H1 (cell line): Measurements from ENCODE around the gene STARD9. TPM values are rescaled to one million over a fixed set of nuclear protein-coding genes. Genes with fewer than 3 reads are reported as not detected.
A peak's percentile ranks its signal among the peaks of the same experiment; 100 is the strongest.

Experiments
- EP300 ChIP-seq, 2 experiments: IDR thresholded peaks; 1 replicate in 1 of 2; 2 replicates in 1 of 2; pipeline ENCODE4 v1.6.1; 2011 to 2012; ENCODE audit warnings: low read depth in 2 of 2, low read length in 2 of 2, mild to moderate bottlenecking in 2 of 2, borderline replicate concordance in 1 of 2, inconsistent platforms in 1 of 2, moderate library complexity in 1 of 2
- MAX ChIP-seq: IDR thresholded peaks from 2 replicates; pipeline ENCODE4 v1.6.1; 2012; ENCODE audit warnings: inconsistent platforms
- polyA plus RNA-seq, 7 experiments: library from polyadenylated mRNA; depleted of rRNA in 3 of 7; stranded (reverse) in 5 of 7; unstranded in 2 of 7; fragments of >200 nt in 5 of 7; fragments of 200-250 nt in 2 of 7; gene quantifications; 1 replicate in 5 of 7; 2 replicates in 1 of 7; 4 replicates in 1 of 7; pipeline versions ENCODE4 v1.2.1 to v1.2.3, GENCODE V29; 2011 to 2013; ENCODE audit warnings: missing spikeins in 2 of 7, mixed read lengths in 2 of 7
- total RNA-seq: library from RNA; stranded (reverse); fragmentation: NEBNext Ultra II Directional; extraction: Animal tissue kit (Norgen Biotek cat#: 25700); gene quantifications from 2 replicates; pipeline ENCODE4 v1.2.1, GENCODE V29; 2021

Gene STARD9
- total and polyA plus RNA-seq, 2 of the 8 experiments (the other 6 are each of a cell fraction or from before 2014, with no cell fraction given) = 2.8 to 7.0 TPM

GRCh38 chr15:42548249-42549031 is 27.0 kb upstream of the STARD9 start, which contains the start of the genes HAUS2 and LRRC57 (continued):
- TF ChIP-seq EP300 (IDR thresholded peaks at IDR 0.05; ENCODE audit: borderline replicate concordance in 1 of 2, low read depth in 2 of 2, low read length in 2 of 2) = no peak
- TF ChIP-seq MAX = peak; percentile 52
- TF ChIP-seq, all 59 proteins: peak for 22
